Measurements from ENCODE around the gene DSCAM.

DSCAM gene

DNA sequence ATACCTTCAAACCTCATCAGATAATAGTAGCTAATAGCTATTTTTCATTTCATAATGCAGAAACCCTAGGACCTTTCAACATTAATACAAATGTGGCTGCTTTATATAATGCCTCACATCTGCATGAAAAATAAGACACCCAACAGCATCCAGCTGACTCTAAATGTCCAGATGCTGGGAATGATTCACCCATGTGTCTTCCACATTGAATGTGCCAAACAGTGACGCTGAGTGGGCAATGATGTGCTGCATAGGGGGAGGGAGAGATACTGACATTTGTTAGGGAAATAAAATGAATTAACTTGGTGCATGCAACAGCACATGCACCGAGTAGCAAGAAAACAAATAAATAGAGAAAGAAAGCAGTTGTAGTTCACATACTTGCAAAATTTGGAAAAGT, 199.3 kb downstream of the DSCAM start:
- no peak for DNase-seq

DNA sequence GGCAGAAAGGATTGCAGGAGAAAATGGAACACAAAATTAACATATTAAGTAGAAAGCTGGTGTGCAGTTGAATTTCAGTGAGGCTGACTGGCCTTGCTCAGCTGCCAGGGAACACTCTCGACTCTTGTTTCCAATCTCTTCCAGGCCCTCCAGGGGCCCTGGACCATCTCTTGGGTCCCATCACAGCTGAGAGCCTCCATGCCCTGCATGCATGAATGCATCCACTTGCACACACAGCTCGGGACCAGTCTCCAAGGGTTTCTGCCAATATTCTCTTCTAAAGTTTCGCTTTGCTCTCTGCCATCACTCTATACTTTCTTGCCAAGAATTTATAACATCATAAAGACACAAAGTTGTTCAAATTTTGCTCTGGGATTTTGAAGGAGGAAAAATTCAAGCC, 200.3 kb downstream of the DSCAM start:
- DNase-seq = no peak

- DNase-seq = no peak
Measured at GRCh38 chr21:40641042-40641441, 205.9 kb downstream of the DSCAM start.

DNA sequence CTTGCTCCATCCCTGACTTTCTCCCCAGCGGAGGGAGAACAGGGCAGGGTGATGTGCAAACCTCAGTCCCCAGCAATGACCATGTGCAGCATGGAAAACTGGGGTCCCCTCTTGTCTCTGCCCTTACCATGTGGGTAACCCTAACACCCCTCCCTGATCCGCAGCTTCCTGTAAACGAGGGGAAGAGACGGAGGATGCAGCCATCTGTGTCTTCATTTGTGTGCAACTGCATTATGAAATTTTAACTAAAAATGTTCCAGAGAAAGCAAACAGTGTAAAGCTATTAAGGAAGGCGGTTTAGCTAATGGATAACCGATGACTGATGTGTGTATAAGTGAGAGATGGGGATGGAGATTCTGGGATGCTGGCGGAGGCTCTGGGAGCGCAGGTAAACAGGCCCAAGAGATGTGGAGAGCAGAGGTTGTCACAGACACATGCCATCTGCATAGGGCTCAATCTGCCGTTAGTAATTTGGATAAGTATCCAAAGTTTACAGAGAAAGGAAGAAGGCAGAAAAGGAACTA, 206.6 kb downstream of the DSCAM start:
- DNase-seq = no peak

DNA sequence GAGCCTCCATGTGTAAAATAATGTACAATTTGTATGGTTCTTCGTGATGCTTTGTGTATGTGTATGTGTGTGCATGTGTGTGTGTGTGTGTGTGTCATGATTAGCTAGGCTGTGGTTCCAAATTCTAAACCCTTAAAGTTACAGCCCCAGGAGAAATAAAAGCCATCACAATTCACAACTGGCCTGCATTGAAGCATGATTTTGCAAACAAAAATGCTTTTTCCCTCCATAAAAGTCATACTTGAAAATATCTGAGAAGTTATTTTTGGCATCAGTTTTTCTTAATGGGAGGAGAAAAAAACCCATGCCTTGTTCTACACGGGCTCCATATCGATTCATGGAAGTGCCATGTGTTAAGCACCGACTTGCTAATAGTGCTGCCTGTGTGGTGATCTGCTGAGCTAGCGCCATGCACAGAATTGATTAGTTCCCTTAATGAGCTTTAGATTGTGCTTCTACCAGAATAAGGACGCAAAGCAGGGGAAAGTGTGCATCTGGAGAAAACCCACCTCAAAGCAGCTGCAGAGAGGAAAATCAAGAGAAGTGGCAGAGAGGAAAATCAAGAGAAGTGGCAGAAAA, 207.3 kb downstream of the DSCAM start:
- DNase-seq = no peak

DNA sequence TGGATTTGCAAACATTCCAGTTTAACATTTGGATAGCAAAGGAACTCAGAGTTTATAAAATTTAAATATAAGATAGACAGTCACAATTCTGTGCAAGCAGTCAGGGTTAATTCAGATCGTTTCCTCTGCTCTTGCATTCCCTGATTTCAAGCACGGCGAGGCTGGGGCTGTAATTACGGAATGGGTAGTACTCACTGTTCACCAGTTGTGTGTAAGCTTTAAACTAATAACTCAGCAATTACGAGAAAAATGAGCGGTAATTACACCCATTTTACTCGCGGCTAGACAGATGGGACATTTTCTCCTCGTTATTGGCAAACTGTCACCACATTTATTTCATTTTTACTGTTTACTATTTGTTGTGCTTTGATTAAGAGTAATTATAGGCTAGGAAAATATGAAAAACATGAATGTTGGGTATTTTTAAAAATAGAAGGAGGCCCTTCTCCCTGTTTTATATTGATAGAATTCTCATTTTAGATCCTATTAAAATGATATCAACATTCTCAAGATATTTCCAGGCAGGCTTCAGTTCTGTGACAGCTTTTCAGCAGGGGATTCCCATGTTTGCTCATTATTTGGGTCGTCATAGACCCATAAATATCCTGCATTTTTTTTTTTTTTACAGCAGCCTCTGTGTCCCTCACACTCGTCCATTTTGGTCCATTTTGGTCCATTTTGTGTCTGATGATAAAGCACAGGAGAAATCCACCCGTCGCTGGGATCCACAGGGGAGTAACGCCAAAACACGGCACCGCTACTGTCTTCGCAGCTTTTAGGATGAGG, 208.3 kb downstream of the DSCAM start:
- no peak for DNase-seq

GRCh38 chr21:40636026-40636425, 210.9 kb downstream of the DSCAM start:
- no peak for DNase-seq

DNA sequence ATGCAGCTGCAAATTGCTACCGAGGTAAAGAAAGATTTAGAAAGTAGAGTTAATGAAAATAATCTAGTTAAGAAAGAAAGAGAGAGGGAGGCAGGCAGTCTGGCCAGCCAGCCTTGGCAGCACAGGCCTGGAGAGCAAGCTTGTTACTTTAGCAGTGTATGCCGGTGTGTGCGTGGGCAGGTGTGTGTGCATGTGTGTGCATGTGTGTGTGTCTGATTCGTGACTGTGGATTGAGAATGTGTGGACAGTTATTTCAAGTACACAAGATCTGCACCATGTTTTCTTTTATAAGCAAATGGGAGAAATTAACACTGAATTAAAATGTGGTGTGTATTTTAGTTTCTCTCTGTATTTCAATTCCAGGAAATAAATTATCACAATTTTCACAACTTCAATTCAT, 211.6 kb downstream of the DSCAM start:
- no peak for DNase-seq

DNA sequence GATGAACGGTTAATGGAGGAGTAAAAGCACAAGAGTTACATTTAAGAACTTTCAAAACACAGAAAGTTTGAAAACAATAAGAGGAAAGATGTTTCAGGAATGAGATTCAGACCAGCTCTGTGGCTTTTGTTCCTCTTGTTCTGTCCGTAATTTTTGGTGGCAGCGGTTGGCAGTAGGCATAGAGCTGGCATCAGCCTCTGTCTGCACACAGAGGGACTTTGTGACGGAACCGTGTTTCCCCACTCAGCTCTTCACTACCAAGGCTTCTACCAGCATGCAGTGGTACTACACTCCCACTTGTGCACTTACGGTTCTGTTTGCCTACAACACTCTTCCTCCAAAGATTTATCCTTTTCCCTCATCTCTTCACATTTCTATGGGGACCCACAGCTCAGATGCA, 212.8 kb downstream of the DSCAM start:
- DNase-seq = no peak

DNA sequence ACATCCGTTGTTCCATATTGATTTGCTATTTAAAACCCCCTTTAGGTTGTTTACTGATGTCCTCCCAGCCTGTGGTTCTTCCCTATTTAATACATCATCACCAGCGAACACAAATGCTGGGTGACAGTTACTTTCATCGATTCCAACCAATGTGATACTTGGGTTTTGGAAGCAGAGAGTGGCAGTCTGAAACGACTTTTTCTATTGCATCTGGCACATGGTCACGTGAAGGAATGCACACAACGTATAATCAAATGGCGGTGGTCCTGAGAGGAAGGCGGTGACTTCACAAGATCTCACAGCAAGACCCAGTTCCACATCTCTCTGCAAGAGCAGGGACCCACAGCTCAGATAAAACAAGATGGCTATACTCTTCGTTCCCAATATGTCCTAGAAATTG, 213.9 kb downstream of the DSCAM start:
- DNase-seq = no peak

DNA sequence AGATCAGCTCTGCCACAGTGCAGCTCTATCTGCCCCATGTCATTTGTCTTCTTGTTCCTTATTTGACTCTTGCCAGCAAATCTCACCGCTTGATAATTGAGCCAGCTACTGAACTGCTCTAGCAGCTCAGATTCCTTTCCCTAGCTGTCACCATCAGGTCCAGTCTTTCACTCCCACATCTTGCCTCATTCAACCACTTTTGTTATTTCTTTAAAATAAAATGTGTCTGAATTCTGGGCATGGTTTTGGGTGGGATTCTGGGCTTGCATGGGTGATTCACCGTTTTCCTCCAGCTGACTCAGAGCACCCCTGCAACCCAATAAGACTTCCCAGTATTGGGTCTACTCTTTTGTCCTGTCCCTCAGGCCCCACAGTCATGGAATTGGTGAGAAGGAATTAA, 215.7 kb downstream of the DSCAM start:
- no peak for DNase-seq

DNA sequence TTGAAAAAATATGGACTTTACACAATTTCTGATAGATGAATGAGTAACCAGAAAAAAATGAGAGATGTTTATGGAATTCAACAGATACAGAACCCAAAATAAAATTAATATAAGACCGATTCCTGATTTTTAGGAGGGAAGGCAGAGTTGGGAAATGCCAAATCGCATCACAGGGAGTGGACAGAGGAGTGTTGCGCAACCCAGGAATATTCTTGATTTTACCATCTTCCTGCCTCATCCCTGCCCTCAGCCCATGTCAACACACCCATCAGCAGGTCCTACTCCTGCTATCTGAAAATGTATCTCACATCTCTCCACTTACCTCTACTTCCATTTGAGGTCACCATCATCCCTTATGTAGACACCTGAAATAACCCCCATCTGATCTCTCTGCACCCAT, 221.0 kb downstream of the DSCAM start:
- no peak for DNase-seq

GRCh38 chr21:40623528-40623927, 223.4 kb downstream of the DSCAM start:
- no peak for DNase-seq

- DNase-seq = no peak
Measured at GRCh38 chr21:40622531-40622930, 224.4 kb downstream of the DSCAM start.

GRCh38 chr21:40620386-40621145, 226.4 kb downstream of the DSCAM start:
- no peak for DNase-seq

GRCh38 chr21:40618191-40618973, 228.6 kb downstream of the DSCAM start:
- DNase-seq = no peak

DNA sequence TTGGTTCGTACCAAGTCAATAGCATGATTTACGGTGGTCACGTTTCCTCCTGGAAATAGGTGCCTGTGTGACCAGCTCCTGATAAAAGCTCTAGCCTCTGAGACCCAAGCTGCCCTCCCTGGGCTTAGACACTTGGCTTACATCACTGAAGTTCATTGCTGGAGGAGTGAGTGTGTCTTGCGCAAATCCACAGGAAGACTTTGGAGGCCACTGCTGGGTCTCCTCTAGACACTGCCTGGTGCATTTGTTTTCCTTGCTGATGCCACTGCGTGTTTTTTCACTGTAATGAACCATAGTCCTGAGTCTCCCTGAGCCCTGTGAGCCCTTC, 230.6 kb downstream of the DSCAM start:
- no peak for DNase-seq

GRCh38 chr21:40615505-40616376, 231.2 kb downstream of the DSCAM start:
- no peak for DNase-seq

DNA sequence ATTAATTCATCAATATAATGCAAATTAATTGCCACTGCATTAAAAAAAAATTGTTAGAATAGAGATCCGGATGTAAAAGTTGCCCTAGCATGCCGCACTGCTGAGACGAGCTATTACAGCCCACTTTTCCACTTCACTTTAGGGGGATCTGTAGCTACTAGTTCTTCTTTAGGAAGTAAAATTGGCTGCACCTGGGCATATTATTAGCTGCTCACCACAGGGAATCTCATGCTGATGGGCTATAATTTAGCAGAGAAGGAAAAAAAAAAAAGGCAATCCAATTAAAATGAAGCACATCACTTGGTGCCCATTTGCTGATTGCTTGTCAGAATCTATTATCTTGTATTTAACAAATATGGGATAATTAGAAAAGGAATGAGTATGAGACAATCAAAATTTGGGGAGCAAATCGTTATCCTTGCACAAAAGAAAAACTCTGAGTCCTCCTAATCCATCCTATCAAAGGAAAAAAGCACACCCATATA, 233.4 kb downstream of the DSCAM start:
- no peak for DNase-seq

GRCh38 chr21:40610345-40610744, 236.6 kb downstream of the DSCAM start:
- no peak for DNase-seq

GRCh38 chr21:40606341-40606740, 240.6 kb downstream of the DSCAM start:
- DNase-seq = no peak

- no peak for DNase-seq
Measured at GRCh38 chr21:40605094-40605493, 241.9 kb downstream of the DSCAM start.
